ENCODE measurements around the gene ABHD2. TPM values are rescaled to one million over a fixed set of nuclear protein-coding genes. Genes with fewer than 3 reads are reported as not detected.

ABHD2 gene
- total RNA-seq, 1 donor from 2014 or later: 50.5 TPM

GRCh38 chr15:89143503-89144162 is 55.4 kb downstream of the ABHD2 start:
- Mint-ChIP-seq H3K27ac (ENCODE audit: unreplicated experiment) (no peak overlapping the region), H3K4me1 (ENCODE audit: low read depth) (peaks cover 36% of the 10 kb centered on the region), H3K4me3 (ENCODE audit: unreplicated experiment) (no peak overlapping the region), H3K9me3 (ENCODE audit: low read depth) (no peaks in the 10 kb centered on the region), H3K27me3 (ENCODE audit: low read depth) (no peaks in the 10 kb centered on the region), H3K36me3 (ENCODE audit: low read depth) (peaks cover 1% of the 10 kb centered on the region)
- no peak for TF ChIP-seq CTCF (IDR thresholded peaks at IDR 0.05)
- DNase-seq (ENCODE audit: low spot score): no peak

- no peak for DNase-seq (ENCODE audit: low spot score)
- no peaks in the 10 kb centered on the region for H3K27me3 Mint-ChIP-seq (ENCODE audit: low read depth)
- peaks cover 28% of the 10 kb centered on the region for H3K4me1 Mint-ChIP-seq (ENCODE audit: low read depth)
- no peak overlapping the region for H3K4me3 Mint-ChIP-seq (ENCODE audit: unreplicated experiment)
- no peaks in the 10 kb centered on the region for H3K9me3 Mint-ChIP-seq (ENCODE audit: low read depth)
- H3K36me3 Mint-ChIP-seq (ENCODE audit: low read depth): peaks cover 1% of the 10 kb centered on the region
- H3K27ac Mint-ChIP-seq (ENCODE audit: unreplicated experiment): no peak overlapping the region
- no peak for TF ChIP-seq CTCF (IDR thresholded peaks at IDR 0.05)
These were observed 56.2 kb downstream of the ABHD2 start for GRCh38 chr15:89144491-89144890.

GRCh38 chr15:89146366-89146765 is 58.1 kb downstream of the ABHD2 start:
- DNase-seq (ENCODE audit: low spot score): no peak
- peaks cover 23% of the 10 kb centered on the region for H3K4me1 Mint-ChIP-seq (ENCODE audit: low read depth)

GRCh38 chr15:89148126-89148525 is 59.9 kb downstream of the ABHD2 start:
- TF ChIP-seq CTCF (IDR thresholded peaks at IDR 0.05): no peak
- no peaks in the 10 kb centered on the region for H3K27me3 Mint-ChIP-seq (ENCODE audit: low read depth)
- peaks cover 11% of the 10 kb centered on the region for H3K4me1 Mint-ChIP-seq (ENCODE audit: low read depth)
- no peaks in the 10 kb centered on the region for H3K9me3 Mint-ChIP-seq (ENCODE audit: low read depth)
- H3K4me3 Mint-ChIP-seq (ENCODE audit: unreplicated experiment): no peak overlapping the region
- no peak overlapping the region for H3K27ac Mint-ChIP-seq (ENCODE audit: unreplicated experiment)
- peaks cover 4% of the 10 kb centered on the region for H3K36me3 Mint-ChIP-seq (ENCODE audit: low read depth)
- no peak for DNase-seq (ENCODE audit: low spot score)

More at GRCh38 chr15:89146366-89146765, 58.1 kb downstream of the ABHD2 start:
- Mint-ChIP-seq H3K27ac (ENCODE audit: unreplicated experiment) (no peak overlapping the region), H3K9me3 (ENCODE audit: low read depth) (no peaks in the 10 kb centered on the region), H3K36me3 (ENCODE audit: low read depth) (no peaks in the 10 kb centered on the region), H3K27me3 (ENCODE audit: low read depth) (no peaks in the 10 kb centered on the region), H3K4me3 (ENCODE audit: unreplicated experiment) (no peak overlapping the region)
- no peak for TF ChIP-seq CTCF (IDR thresholded peaks at IDR 0.05)

- Mint-ChIP-seq H3K36me3 (ENCODE audit: low read depth) (peaks cover 7% of the 10 kb centered on the region), H3K27me3 (ENCODE audit: low read depth) (no peaks in the 10 kb centered on the region), H3K4me3 (ENCODE audit: unreplicated experiment) (no peak overlapping the region), H3K9me3 (ENCODE audit: low read depth) (no peaks in the 10 kb centered on the region), H3K27ac (ENCODE audit: unreplicated experiment) (no peak overlapping the region), H3K4me1 (ENCODE audit: low read depth) (no peaks in the 10 kb centered on the region)
- TF ChIP-seq CTCF (IDR thresholded peaks at IDR 0.05): no peak
- DNase-seq (ENCODE audit: low spot score): no peak
These were observed 61.3 kb downstream of the ABHD2 start for GRCh38 chr15:89149501-89150101.

Data from chondrocyte (in vitro differentiated cells).